ENCODE results near the gene ENPP6.
"Not testable (repeated sequence)": the region's sequence is repeated elsewhere in the genome, so short reads cannot be mapped to it uniquely, and the experiment has no call there.

ENPP6 gene

GRCh38 chr4:184148738-184149637 is 68.7 kb downstream of the ENPP6 start:
- DNase-seq (ENCODE audit: low spot score) = no peak

DNA sequence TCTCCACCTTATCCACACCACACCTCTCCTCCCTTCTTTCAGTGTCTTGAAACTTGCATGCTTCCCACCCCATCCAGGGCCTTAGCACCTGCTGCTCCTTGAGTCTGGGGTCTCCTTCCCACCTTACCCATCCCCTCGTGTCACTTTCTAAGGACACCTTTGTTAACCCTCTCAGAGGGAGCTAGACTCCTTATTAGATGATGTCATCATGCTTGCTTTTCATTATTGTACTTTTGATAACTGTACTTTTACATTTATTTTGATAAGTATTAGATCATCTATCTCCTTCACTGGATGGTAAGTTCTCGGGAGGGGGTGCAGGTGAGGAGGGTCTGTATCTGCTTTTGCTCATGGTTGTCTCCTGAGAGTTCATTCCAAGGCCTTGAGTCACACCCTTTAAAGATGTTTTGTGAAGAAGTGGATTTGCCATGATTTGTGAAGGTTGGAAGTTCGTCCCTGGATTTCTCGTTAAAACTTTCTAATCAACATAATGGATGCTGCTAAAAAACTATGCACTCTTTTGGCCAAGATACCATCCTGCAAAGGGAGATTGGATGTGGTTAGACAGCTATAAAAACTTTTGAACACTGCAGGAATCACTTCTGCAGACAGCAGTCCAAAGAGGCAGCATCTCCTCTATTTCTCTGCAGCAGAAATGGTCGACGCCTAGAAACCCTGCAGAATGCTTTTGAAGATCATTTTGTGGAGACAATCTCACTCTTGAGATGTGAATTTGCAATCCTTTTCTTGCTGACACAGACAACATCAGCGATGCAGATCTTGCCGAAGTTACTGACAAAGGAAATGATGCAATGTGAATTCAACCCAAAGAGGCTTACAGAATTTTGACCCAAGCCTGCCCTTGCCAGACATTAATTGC is 69.6 kb downstream of the ENPP6 start:
- no peak for DNase-seq (ENCODE audit: low spot score)

- DNase-seq (ENCODE audit: low spot score) = no peak
Observed at GRCh38 chr4:184146951-184147350, 70.7 kb downstream of the ENPP6 start.

- DNase-seq (ENCODE audit: low spot score) = no peak
Observed at GRCh38 chr4:184145596-184145995, 72.1 kb downstream of the ENPP6 start.

DNA sequence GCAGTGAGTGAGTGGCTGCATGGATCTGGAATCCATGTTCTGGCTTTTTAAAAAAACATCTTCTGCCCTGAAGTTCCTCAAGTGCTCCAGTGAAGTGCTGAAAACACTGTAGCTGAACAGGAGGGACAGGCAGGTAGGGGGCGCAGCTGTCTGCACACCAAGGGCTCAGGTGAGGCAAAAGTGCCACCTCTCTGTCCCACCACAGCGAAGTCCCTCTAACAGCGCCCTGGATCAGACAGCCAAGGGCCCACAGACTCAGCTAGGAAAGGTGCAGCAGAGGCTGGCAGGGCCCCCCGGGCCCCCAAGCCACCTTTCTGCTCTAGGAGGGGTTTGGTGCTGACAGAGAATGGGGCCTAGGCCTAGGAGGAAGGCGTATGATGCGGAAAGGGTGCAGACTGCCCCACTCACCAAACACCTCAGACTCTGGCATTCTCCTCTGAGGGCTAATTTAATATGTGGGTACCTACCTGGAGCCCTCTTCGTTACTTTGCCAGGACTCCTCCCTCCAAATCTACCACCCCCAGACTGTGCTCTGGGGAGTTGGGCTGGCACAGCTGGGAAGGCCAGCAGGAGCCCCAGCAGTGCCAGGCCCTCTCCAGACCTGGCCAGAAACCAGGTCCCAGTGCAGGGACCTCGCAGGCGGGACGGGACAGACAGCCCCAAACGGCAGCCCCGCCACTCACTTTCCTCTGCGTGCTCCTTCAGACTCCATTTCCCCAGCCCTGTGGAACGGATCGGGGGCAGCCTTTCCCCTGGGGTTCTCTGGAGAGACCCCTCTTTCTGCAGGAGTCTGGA is 73.7 kb downstream of the ENPP6 start:
- DNase-seq (ENCODE audit: low spot score) = no peak

- DNase-seq (ENCODE audit: low spot score) = no peak
Observed at GRCh38 chr4:184142121-184143000, 75.3 kb downstream of the ENPP6 start.

DNA sequence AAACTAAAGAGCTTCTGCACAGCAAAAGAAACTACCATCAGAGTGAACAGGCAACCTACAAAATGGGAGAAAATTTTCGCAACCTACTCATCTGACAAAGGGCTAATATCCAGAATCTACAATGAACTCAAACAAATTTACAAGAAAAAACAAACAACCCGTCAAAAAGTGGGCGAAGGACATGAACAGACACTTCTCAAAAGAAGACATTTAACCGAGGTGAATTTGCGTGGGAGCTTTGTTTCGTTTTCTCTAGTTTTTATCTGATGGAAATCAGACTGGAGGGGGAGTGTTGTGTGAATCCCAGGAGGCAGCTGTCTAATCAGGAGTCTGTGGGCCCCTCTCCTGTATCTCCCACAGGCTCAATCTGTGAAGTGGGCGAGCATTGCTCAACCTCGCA is 76.8 kb downstream of the ENPP6 start:
- DNase-seq (ENCODE audit: low spot score) = not testable (repeated sequence)

GRCh38 chr4:184136525-184136924 is 81.1 kb downstream of the ENPP6 start:
- DNase-seq (ENCODE audit: low spot score) = no peak

DNA sequence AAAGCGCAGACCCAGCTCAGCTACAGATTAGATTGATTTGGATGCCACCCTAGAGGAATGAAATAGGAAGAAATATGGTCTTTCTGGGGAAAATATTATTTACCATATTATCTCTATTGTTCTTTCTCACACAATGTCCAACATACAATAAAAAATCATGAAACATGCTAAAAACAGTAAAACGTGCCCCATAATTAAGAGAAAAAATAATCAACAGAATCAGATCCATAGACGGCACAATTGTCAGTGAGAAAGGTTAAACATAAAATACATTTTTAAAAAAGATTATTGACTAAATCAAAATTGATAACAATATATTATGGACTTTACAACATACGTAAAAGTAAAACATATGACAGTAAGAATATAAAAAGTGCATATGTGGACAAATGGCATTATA is 90.9 kb downstream of the ENPP6 start:
- no peak for DNase-seq (ENCODE audit: low spot score)

- no peak for DNase-seq (ENCODE audit: low spot score)
Observed at GRCh38 chr4:184122631-184123408, 94.9 kb downstream of the ENPP6 start.

- DNase-seq (ENCODE audit: low spot score) = no peak
Observed at GRCh38 chr4:184120549-184121127, 97.0 kb downstream of the ENPP6 start.

DNA sequence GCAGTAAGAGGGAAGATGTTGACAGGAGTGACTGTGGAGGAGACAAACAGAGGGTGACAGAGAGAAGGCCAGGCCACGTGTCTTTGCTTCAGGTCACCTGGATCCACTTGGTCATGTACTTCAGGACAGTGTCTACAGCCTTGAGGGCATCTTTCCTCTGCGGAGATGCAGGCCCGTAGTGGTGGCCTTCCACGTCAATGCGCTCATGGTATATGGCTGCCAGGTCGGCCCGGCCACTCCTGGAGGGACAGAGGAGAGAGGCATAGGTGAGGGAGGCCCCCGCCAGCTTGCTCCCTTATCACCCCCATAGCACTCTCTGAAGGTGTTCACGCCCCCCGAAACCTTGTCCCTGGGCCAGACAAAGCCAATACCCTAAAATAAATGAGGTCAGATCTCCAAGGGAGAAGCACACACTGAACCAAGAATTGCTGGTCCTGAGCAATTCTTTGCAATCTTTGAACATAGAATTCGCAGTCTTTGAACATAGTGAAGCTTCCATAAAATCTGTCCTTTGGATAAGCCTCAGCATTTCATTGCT is 99.9 kb downstream of the ENPP6 start:
- no peak for DNase-seq (ENCODE audit: low spot score)

- no peak for DNase-seq (ENCODE audit: low spot score)
Observed at GRCh38 chr4:184115399-184115798, 102.3 kb downstream of the ENPP6 start.

- no peak for DNase-seq (ENCODE audit: low spot score)
Observed at GRCh38 chr4:184114431-184114830, 103.2 kb downstream of the ENPP6 start.

DNA sequence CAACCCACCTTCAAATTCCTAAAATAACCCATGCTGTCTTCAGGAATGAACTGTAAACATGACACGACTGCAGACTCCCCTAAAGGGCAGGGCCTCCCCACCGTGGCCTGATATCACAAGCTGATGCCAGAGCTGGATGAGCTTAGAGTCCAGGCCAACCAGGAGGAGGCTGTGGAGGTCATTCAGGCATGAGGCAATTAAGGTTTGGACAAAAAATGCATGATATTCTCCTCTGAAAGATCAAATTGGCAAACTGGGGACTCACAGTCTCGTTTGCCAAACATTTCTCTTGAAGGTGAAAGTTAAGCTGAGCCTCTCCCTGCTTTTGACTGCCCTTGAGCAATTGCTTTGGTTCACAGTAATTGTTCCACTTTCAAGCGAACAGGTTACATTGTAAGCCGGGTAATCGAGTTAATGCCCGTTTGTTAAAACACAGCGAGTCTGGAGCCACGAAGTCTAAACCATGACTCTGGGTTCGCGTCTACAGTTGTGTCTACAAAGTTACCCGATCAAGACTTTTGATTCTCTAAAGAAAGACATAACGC is 105.6 kb downstream of the ENPP6 start:
- DNase-seq (ENCODE audit: low spot score) = no peak

- no peak for DNase-seq (ENCODE audit: low spot score)
Observed at GRCh38 chr4:184111233-184111832, 106.3 kb downstream of the ENPP6 start.

DNA sequence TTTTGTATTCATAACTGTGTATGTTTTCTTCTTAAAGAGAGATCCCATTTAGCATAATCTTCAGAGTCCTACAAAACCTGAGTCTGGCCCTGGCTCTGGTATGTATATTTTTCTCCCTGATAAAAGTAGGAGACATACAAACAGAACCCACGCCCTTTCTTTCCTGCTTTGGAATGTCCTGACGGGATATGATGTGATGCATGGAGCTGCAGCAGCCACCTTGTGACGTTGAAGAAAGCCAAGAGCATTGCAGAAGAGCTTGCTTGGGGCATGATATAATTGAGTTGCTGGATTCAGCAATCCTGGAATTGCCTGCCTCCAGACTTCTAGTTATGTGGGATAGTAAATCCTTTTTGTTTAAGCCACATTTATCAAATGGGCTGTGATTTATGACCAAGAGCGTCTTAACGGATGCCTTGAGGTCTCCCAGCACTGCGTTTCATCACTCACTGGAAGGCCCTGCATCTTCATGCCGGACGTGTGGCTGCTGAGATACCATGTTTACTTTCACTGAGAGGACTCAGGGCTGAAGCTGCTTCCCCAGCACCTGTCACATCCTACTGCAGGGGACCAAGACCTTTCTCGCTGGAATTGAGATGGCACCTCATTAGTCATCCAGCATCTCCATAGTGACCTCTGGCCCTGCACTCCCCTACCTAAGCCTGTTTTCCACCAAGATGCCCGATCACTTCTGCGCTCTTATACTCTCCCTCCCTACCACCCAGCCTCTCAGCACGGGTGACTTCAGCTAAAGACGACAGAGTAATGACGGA is 107.0 kb downstream of the ENPP6 start:
- no peak for DNase-seq (ENCODE audit: low spot score)

DNA sequence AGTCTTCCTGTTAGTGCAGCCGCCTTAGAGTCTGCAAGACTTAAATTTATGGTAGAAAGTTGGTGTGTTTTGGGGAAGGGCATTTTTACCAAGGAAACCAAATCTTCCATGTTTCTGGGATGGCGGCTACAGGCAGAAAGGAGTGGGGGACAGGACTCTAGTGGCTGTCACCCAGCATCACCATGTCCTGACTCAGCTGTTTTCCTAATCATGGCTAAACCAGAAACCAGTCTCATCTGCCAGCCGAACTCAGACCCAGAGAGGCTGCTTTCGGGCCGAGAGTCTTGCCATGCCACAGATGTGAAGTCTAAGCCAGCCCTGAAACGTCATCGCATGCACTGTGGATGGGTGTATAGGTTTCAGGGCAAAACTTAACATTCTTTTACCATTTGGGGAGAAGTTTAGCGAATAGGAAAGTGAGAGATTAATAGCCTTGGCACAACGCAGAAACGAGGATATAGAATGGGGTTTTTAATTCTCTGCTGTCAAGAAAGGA is 109.6 kb downstream of the ENPP6 start:
- DNase-seq (ENCODE audit: low spot score) = no peak

Data from ecto neural progenitor cell (in vitro differentiated cells).